Measurements from ENCODE around the gene SPSB1. TPM values are rescaled to one million over a fixed set of nuclear protein-coding genes. Genes with fewer than 3 reads are reported as not detected.
A peak's percentile ranks its signal among the peaks of the same experiment; 100 is the strongest.

SPSB1 gene
- total RNA-seq, 4 donors from 2014 or later, result 69.3 to 168 (median 94.1) TPM

GRCh38 chr1:9271283-9271682, 21.4 kb upstream of the SPSB1 start:
- Histone ChIP-seq H3K9me3 (no peaks in the 10 kb centered on the region), H3K4me3 (no peak overlapping the region), H3K27me3 (no peaks in the 10 kb centered on the region), H3K27ac (no peak overlapping the region), H3K4me1 (peaks cover 0 to 11% (median 0%) of the 10 kb centered on the region in 4 donors), H3K36me3 (peaks cover 0 to 10% (median 0%) of the 10 kb centered on the region in 3 donors)
- TF ChIP-seq, protein P1, sequence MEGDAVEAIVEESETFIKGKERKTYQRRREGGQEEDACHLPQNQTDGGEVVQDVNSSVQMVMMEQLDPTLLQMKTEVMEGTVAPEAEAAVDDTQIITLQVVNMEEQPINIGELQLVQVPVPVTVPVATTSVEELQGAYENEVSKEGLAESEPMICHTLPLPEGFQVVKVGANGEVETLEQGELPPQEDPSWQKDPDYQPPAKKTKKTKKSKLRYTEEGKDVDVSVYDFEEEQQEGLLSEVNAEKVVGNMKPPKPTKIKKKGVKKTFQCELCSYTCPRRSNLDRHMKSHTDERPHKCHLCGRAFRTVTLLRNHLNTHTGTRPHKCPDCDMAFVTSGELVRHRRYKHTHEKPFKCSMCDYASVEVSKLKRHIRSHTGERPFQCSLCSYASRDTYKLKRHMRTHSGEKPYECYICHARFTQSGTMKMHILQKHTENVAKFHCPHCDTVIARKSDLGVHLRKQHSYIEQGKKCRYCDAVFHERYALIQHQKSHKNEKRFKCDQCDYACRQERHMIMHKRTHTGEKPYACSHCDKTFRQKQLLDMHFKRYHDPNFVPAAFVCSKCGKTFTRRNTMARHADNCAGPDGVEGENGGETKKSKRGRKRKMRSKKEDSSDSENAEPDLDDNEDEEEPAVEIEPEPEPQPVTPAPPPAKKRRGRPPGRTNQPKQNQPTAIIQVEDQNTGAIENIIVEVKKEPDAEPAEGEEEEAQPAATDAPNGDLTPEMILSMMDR (IDR thresholded peaks at IDR 0.05), result no peak
- no peak for DNase-seq

GRCh38 chr1:9271861-9272595, 20.7 kb upstream of the SPSB1 start:
- Histone ChIP-seq H3K36me3 (peaks cover 0 to 6% (median 0%) of the 10 kb centered on the region in 3 donors), H3K4me1 (peaks cover 0 to 11% (median 0%) of the 10 kb centered on the region in 4 donors), H3K4me3 (no peak overlapping the region), H3K27me3 (no peaks in the 10 kb centered on the region), H3K9me3 (no peaks in the 10 kb centered on the region), H3K27ac (no peak overlapping the region)
- TF ChIP-seq, protein P1 (IDR thresholded peaks at IDR 0.05), result no peak
- TF ChIP-seq POLR2A (IDR thresholded peaks at IDR 0.05), result no peak
- DNase-seq, result no peak

DNA sequence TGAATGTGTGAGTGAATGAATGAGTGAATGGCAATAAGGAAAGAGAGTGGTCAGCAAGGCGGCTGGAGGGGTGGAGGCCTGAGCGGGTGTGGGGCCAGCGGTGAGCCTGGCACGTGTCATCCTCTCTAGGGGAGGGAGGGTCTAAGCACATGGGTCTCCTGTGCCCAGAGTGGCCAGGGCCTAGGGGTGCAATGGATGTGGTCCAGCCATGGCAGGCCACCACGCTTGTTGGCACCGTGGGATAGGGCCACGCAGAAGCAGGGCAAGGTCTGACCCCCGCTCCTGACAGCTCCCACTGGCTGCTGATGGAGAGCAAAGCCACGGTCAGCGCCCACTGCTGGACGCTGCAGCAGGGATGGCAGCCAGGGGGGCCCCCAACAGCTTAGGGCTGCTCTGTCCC, 19.5 kb upstream of the SPSB1 start:
- H3K4me1 ChIP-seq, result peaks cover 0 to 11% (median 0%) of the 10 kb centered on the region in 4 donors
- H3K9me3 ChIP-seq, result no peaks in the 10 kb centered on the region
- no peak for TF ChIP-seq POLR2A (IDR thresholded peaks at IDR 0.05)
- TF ChIP-seq, protein P1 (IDR thresholded peaks at IDR 0.05), result no peak
- DNase-seq, result no peak
- peaks cover 0 to 6% (median 0%) of the 10 kb centered on the region in 3 donors for H3K36me3 ChIP-seq
- no peak overlapping the region for H3K27ac ChIP-seq
- H3K4me3 ChIP-seq, result no peak overlapping the region
- H3K27me3 ChIP-seq, result no peaks in the 10 kb centered on the region

GRCh38 chr1:9275161-9275560, 17.5 kb upstream of the SPSB1 start:
- no peaks in the 10 kb centered on the region for H3K9me3 ChIP-seq
- TF ChIP-seq, protein P1 (IDR thresholded peaks at IDR 0.05), result no peak
- TF ChIP-seq POLR2A (IDR thresholded peaks at IDR 0.05), result no peak
- no peak for DNase-seq
- no peaks in the 10 kb centered on the region for H3K27me3 ChIP-seq
- H3K4me3 ChIP-seq, result no peak overlapping the region
- H3K36me3 ChIP-seq, result no peaks in the 10 kb centered on the region
- H3K27ac ChIP-seq, result no peak overlapping the region
- H3K4me1 ChIP-seq, result peaks cover 0 to 30% (median 0%) of the 10 kb centered on the region in 4 donors

- TF ChIP-seq, protein P1 (IDR thresholded peaks at IDR 0.05), result no peak
- TF ChIP-seq POLR2A (IDR thresholded peaks at IDR 0.05), result no peak
- Histone ChIP-seq H3K27me3 (no peaks in the 10 kb centered on the region), H3K4me1 (peaks cover 0 to 33% (median 0%) of the 10 kb centered on the region in 4 donors), H3K4me3 (no peak overlapping the region), H3K9me3 (no peaks in the 10 kb centered on the region), H3K27ac (peak overlapping the region in 1 of 4 donors; percentile 59), H3K36me3 (no peaks in the 10 kb centered on the region)
- DNase-seq, result peak; percentile 31 to 75 (median 74)
Observed at GRCh38 chr1:9275567-9276034, 17.1 kb upstream of the SPSB1 start.

Measured in Peyer's patch (tissue), 4 donors.